ENCODE results near the gene MYH16.
"Not testable (repeated sequence)": the region's sequence is repeated elsewhere in the genome, so short reads cannot be mapped to it uniquely, and the experiment has no call there.

Gene MYH16

GRCh38 chr7:99257675-99258074 lies 15.0 kb upstream of the MYH16 start:
- H3K4me1 ChIP-seq (ENCODE audit: control insufficient read depth, insufficient read depth, low read length): peaks cover under 1% of the 10 kb centered on the region
- no peaks in the 10 kb centered on the region for H3K9me3 ChIP-seq (ENCODE audit: control insufficient read depth, low read length)
- no peaks in the 10 kb centered on the region for H3K36me3 ChIP-seq (ENCODE audit: control insufficient read depth, insufficient read depth, low read length)
- 91 to 93% methylated on average over 7 of the region's 7 CpGs for WGBS, 2 experiments
- H3K4me3 ChIP-seq (ENCODE audit: insufficient read depth, low read depth, low read length): no peak overlapping the region
- no peak overlapping the region for H3K27ac ChIP-seq (ENCODE audit: insufficient read depth, low read depth, low read length, poor library complexity, severe bottlenecking)
- no peaks in the 10 kb centered on the region for H3K27me3 ChIP-seq (ENCODE audit: control insufficient read depth, insufficient read depth, low read length, poor library complexity, severe bottlenecking)

GRCh38 chr7:99258501-99258900 lies 14.1 kb upstream of the MYH16 start:
- 88 to 91% methylated on average over 2 of the region's 2 CpGs for WGBS, 2 experiments
- H3K27me3 ChIP-seq (ENCODE audit: control insufficient read depth, insufficient read depth, low read length, poor library complexity, severe bottlenecking): no peaks in the 10 kb centered on the region
- H3K9me3 ChIP-seq (ENCODE audit: control insufficient read depth, low read length): no peaks in the 10 kb centered on the region
- H3K27ac ChIP-seq (ENCODE audit: insufficient read depth, low read depth, low read length, poor library complexity, severe bottlenecking): no peak overlapping the region
- no peaks in the 10 kb centered on the region for H3K4me1 ChIP-seq (ENCODE audit: control insufficient read depth, insufficient read depth, low read length)
- no peaks in the 10 kb centered on the region for H3K36me3 ChIP-seq (ENCODE audit: control insufficient read depth, insufficient read depth, low read length)
- no peak overlapping the region for H3K4me3 ChIP-seq (ENCODE audit: insufficient read depth, low read depth, low read length)

- Histone ChIP-seq H3K36me3 (ENCODE audit: control insufficient read depth, insufficient read depth, low read length) (no peaks in the 10 kb centered on the region), H3K4me1 (ENCODE audit: control insufficient read depth, insufficient read depth, low read length) (no peaks in the 10 kb centered on the region)
- WGBS, 2 experiments: 80 to 89% methylated on average over 1 of the region's 1 CpG
Observed at GRCh38 chr7:99260395-99260794, 12.2 kb upstream of the MYH16 start.

GRCh38 chr7:99261646-99262045 lies 11.0 kb upstream of the MYH16 start:
- no peaks in the 10 kb centered on the region for H3K4me1 ChIP-seq (ENCODE audit: control insufficient read depth, insufficient read depth, low read length)
- no peaks in the 10 kb centered on the region for H3K36me3 ChIP-seq (ENCODE audit: control insufficient read depth, insufficient read depth, low read length)
- no peaks in the 10 kb centered on the region for H3K9me3 ChIP-seq (ENCODE audit: control insufficient read depth, low read length)
- H3K4me3 ChIP-seq (ENCODE audit: insufficient read depth, low read depth, low read length): no peak overlapping the region
- no peaks in the 10 kb centered on the region for H3K27me3 ChIP-seq (ENCODE audit: control insufficient read depth, insufficient read depth, low read length, poor library complexity, severe bottlenecking)
- WGBS, 2 experiments: 89 to 91% methylated on average over 6 of the region's 6 CpGs
- H3K27ac ChIP-seq (ENCODE audit: insufficient read depth, low read depth, low read length, poor library complexity, severe bottlenecking): no peak overlapping the region

More at GRCh38 chr7:99260395-99260794, 12.2 kb upstream of the MYH16 start:
- Histone ChIP-seq H3K27ac (ENCODE audit: insufficient read depth, low read depth, low read length, poor library complexity, severe bottlenecking) (no peak overlapping the region), H3K27me3 (ENCODE audit: control insufficient read depth, insufficient read depth, low read length, poor library complexity, severe bottlenecking) (no peaks in the 10 kb centered on the region), H3K4me3 (ENCODE audit: insufficient read depth, low read depth, low read length) (no peak overlapping the region), H3K9me3 (ENCODE audit: control insufficient read depth, low read length) (no peaks in the 10 kb centered on the region)

GRCh38 chr7:99265848-99266480 lies 6.7 kb upstream of the MYH16 start:
- Histone ChIP-seq H3K4me3 (ENCODE audit: insufficient read depth, low read depth, low read length) (no peak overlapping the region), H3K4me1 (ENCODE audit: control insufficient read depth, insufficient read depth, low read length) (no peaks in the 10 kb centered on the region), H3K36me3 (ENCODE audit: control insufficient read depth, insufficient read depth, low read length) (no peaks in the 10 kb centered on the region), H3K27ac (ENCODE audit: insufficient read depth, low read depth, low read length, poor library complexity, severe bottlenecking) (no peak overlapping the region), H3K27me3 (ENCODE audit: control insufficient read depth, insufficient read depth, low read length, poor library complexity, severe bottlenecking) (no peaks in the 10 kb centered on the region), H3K9me3 (ENCODE audit: control insufficient read depth, low read length) (no peaks in the 10 kb centered on the region)
- WGBS, 2 experiments: 89 to 90% methylated on average over 4 of the region's 4 CpGs

DNA sequence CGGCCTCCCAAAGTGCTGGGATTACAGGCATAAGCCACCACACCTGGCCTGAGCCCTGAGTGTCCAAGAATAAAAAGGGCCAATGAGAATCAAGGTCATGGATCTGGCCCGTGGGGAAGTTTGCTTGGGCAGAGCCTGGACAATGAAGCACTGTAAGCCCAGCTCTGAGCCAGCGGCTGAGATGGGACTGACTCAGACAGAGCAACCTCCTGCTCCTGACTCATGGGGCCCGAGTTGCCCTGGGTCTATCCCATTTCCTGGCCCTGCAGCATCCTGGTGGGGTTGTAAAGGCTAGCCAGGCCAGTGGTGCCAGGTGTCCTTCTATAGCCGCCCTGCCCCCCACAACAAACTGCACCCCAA lies 5.2 kb upstream of the MYH16 start:
- no peak overlapping the region for H3K4me3 ChIP-seq (ENCODE audit: insufficient read depth, low read depth, low read length)
- no peaks in the 10 kb centered on the region for H3K27me3 ChIP-seq (ENCODE audit: control insufficient read depth, insufficient read depth, low read length, poor library complexity, severe bottlenecking)
- H3K4me1 ChIP-seq (ENCODE audit: control insufficient read depth, insufficient read depth, low read length): no peaks in the 10 kb centered on the region
- no peak overlapping the region for H3K27ac ChIP-seq (ENCODE audit: insufficient read depth, low read depth, low read length, poor library complexity, severe bottlenecking)
- 83 to 89% methylated on average over 5 of the region's 5 CpGs for WGBS, 2 experiments
- H3K9me3 ChIP-seq (ENCODE audit: control insufficient read depth, low read length): no peaks in the 10 kb centered on the region
- H3K36me3 ChIP-seq (ENCODE audit: control insufficient read depth, insufficient read depth, low read length): no peaks in the 10 kb centered on the region

DNA sequence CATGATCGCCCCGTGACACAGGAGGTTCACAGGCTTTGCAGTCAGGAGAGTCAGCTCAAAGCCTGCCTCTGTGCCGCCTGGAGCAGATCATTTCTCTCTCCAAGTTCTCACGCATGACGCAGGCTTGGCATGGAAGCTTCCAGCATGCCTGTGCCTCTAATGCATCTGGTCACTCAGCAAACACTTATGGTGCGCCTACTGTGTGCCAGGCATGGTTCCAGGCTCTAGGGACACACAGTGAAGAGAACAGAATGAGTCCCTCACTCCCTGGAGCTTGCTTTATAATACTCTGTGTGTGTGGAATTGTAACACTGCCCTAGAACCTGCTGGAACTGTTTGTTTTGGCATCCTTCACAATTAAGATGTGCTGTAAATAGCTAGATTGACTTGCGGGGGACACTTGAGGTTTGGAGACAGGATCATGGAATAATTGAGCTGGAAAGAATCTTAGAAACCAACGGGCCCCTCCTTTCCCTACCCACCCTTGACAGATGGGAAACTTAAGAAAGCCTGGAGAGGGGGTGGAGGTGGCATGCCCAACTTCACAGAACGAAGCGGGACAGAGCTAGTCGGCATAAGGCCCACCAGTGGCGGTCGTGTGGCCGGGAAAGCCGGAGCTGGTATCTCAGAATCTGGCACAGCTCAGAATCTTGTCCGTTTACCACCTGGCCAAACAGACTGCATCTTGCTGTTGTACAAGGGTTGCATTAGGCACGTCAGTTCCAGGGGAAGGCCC lies 4.6 kb upstream of the MYH16 start:
- 91 to 93% methylated on average over 16 to 17 of the region's 17 CpGs for WGBS, 2 experiments
- no peaks in the 10 kb centered on the region for H3K9me3 ChIP-seq (ENCODE audit: control insufficient read depth, low read length)
- no peaks in the 10 kb centered on the region for H3K36me3 ChIP-seq (ENCODE audit: control insufficient read depth, insufficient read depth, low read length)
- H3K27ac ChIP-seq (ENCODE audit: insufficient read depth, low read depth, low read length, poor library complexity, severe bottlenecking): no peak overlapping the region
- no peak overlapping the region for H3K4me3 ChIP-seq (ENCODE audit: insufficient read depth, low read depth, low read length)
- no peaks in the 10 kb centered on the region for H3K4me1 ChIP-seq (ENCODE audit: control insufficient read depth, insufficient read depth, low read length)
- H3K27me3 ChIP-seq (ENCODE audit: control insufficient read depth, insufficient read depth, low read length, poor library complexity, severe bottlenecking): no peaks in the 10 kb centered on the region

GRCh38 chr7:99268577-99268908 lies 4.1 kb upstream of the MYH16 start:
- Histone ChIP-seq H3K4me3 (ENCODE audit: insufficient read depth, low read depth, low read length) (no peak overlapping the region), H3K27ac (ENCODE audit: insufficient read depth, low read depth, low read length, poor library complexity, severe bottlenecking) (no peak overlapping the region), H3K36me3 (ENCODE audit: control insufficient read depth, insufficient read depth, low read length) (no peaks in the 10 kb centered on the region), H3K27me3 (ENCODE audit: control insufficient read depth, insufficient read depth, low read length, poor library complexity, severe bottlenecking) (no peaks in the 10 kb centered on the region), H3K9me3 (ENCODE audit: control insufficient read depth, low read length) (no peaks in the 10 kb centered on the region), H3K4me1 (ENCODE audit: control insufficient read depth, insufficient read depth, low read length) (no peaks in the 10 kb centered on the region)
- WGBS, 2 experiments: 94 to 95% methylated on average over 4 of the region's 4 CpGs

DNA sequence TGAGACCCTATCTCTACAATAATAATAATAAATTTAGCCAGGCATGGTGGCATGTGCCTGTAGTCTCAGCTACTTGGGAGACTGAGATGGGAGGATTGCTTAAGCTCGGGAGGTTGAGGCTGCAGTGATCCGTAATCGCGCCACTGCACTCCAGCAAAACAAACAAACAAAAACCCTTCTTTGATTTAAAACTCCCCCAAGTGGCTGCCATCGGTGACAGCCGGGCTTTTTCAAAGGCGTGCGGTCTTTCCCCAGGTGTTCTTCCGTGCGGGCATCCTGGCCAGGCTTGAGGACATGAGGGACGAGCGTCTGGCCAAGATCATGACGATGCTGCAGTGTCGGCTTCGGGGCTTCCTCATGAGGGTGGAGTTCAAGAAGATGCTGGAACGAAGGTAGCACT lies 1.9 kb upstream of the MYH16 start:
- H3K4me1 ChIP-seq (ENCODE audit: control insufficient read depth, insufficient read depth, low read length): no peaks in the 10 kb centered on the region
- no peaks in the 10 kb centered on the region for H3K36me3 ChIP-seq (ENCODE audit: control insufficient read depth, insufficient read depth, low read length)
- no peak overlapping the region for H3K4me3 ChIP-seq (ENCODE audit: insufficient read depth, low read depth, low read length)
- H3K27me3 ChIP-seq (ENCODE audit: control insufficient read depth, insufficient read depth, low read length, poor library complexity, severe bottlenecking): no peaks in the 10 kb centered on the region
- 80 to 83% methylated on average over 16 of the region's 16 CpGs for WGBS, 2 experiments
- no peak overlapping the region for H3K27ac ChIP-seq (ENCODE audit: insufficient read depth, low read depth, low read length, poor library complexity, severe bottlenecking)
- H3K9me3 ChIP-seq (ENCODE audit: control insufficient read depth, low read length): no peaks in the 10 kb centered on the region

GRCh38 chr7:99273561-99273960 lies 922 bp downstream of the MYH16 start:
- H3K9me3 ChIP-seq (ENCODE audit: control insufficient read depth, low read length); H3K27ac ChIP-seq (ENCODE audit: insufficient read depth, low read depth, low read length, poor library complexity, severe bottlenecking); H3K36me3 ChIP-seq (ENCODE audit: control insufficient read depth, insufficient read depth, low read length); H3K4me3 ChIP-seq (ENCODE audit: insufficient read depth, low read depth, low read length); H3K27me3 ChIP-seq (ENCODE audit: control insufficient read depth, insufficient read depth, low read length, poor library complexity, severe bottlenecking); H3K4me1 ChIP-seq (ENCODE audit: control insufficient read depth, insufficient read depth, low read length): not testable (repeated sequence)
- 91 to 92% methylated on average over 1 of the region's 1 CpG for WGBS, 2 experiments
